ENCODE data around the gene ZNF880. TPM values are rescaled to one million over a fixed set of nuclear protein-coding genes. Genes with fewer than 3 reads are reported as not detected.

The ZNF880 gene
- polyA plus RNA-seq (2011; rRNA removed) (1.7 and 2.1 TPM in 2 replicates), polyA plus RNA-seq (2017; fragmentation: RNase III; extraction: RNeasy Plus Mini Kit Qiagen cat#74134 plus additional on column Dnase treatment) (0.90 to 1.4 TPM (median 0.96 TPM) in 3 replicates), polyA minus RNA-seq (2011; rRNA and poly(A)+ RNA removed) (0.37 and 0.49 TPM in 2 replicates)
- 1.2 and 1.3 TPM in 2 replicates for polyA plus RNA-seq (2012; cell fraction: cytosol; rRNA removed)
- polyA plus RNA-seq (2012; cell fraction: nucleus; rRNA removed) = 0.59 and 0.82 TPM in 2 replicates

DNA sequence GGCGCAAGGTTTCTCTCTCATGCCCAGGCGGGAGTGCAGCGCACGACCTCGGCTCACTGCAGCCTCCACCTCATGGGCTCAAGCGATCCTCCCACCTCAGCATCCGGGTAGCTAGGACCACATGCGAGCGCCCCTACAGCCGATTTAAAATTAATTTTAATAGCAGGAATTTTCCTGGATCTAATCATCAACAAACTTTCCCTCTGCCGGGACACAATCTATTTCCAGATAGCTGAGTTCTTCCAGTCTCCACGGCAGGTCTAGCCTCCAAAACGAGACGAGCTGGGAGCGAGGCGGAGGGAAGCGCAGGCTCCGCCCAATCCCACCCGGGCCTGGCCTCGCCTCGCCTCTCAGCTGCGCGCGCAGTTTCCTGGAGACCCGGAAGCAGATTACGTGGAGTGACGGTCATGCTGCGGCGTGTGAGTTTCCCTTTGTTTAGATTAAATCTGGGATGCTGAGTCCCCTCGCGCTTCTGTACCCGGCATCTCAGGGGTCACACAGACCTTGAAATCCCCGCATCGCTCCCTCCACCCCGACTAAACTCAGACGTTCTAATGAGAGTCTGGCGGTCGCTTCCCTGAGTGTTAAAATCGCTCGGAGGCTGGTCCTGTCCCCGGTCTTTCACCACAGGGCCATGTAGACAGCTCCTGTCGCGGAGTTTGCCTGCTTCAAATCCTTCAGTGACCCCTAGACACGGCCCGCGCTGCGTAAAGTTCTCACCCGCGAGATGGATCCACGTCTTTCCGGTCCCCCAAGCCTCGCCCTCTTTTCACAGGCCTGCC lies at the start of gene ZNF880:
Gene ZNF880, plus strand, starts transcription at position 365 of the 782 bp plus-strand sequence. Its CDS starts 43 bp downstream, at position 408.
- TF ChIP-seq MAFK (IDR thresholded peaks at IDR 0.05; ENCODE audit: partially characterized antibody) (no peak), RNF2 (IDR thresholded peaks at IDR 0.05; ENCODE audit: borderline replicate concordance, low read depth) (no peak), FOSB (CRISPR knock-in tag; IDR thresholded peaks at IDR 0.05) (no peak), JUNB (IDR thresholded peaks at IDR 0.05) (no peak), FOSL2 (IDR thresholded peaks at IDR 0.05) (no peak), FOSL2 (CRISPR knock-in tag; IDR thresholded peaks at IDR 0.05) (no peak), CHD4 (IDR thresholded peaks at IDR 0.05; ENCODE audit: borderline replicate concordance) (no peak), JUN (IDR thresholded peaks at IDR 0.05) (no peak), HEYL (CRISPR knock-in tag; IDR thresholded peaks at IDR 0.05) (no peak), HOXA7 (CRISPR knock-in tag; IDR thresholded peaks at IDR 0.05) (no peak), GATA3 (IDR thresholded peaks at IDR 0.05; ENCODE audit: borderline replicate concordance) (no peak), RCOR1 (IDR thresholded peaks at IDR 0.05; ENCODE audit: low read depth, low read length) (no peak), TP53 (CRISPR knock-in tag; IDR thresholded peaks at IDR 0.05) (no peak), HDAC2 (IDR thresholded peaks at IDR 0.05) (no peak)
- TF ChIP-seq, protein P1, sequence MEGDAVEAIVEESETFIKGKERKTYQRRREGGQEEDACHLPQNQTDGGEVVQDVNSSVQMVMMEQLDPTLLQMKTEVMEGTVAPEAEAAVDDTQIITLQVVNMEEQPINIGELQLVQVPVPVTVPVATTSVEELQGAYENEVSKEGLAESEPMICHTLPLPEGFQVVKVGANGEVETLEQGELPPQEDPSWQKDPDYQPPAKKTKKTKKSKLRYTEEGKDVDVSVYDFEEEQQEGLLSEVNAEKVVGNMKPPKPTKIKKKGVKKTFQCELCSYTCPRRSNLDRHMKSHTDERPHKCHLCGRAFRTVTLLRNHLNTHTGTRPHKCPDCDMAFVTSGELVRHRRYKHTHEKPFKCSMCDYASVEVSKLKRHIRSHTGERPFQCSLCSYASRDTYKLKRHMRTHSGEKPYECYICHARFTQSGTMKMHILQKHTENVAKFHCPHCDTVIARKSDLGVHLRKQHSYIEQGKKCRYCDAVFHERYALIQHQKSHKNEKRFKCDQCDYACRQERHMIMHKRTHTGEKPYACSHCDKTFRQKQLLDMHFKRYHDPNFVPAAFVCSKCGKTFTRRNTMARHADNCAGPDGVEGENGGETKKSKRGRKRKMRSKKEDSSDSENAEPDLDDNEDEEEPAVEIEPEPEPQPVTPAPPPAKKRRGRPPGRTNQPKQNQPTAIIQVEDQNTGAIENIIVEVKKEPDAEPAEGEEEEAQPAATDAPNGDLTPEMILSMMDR (IDR thresholded peaks at IDR 0.05) = no peak
- TF ChIP-seq, protein P2, sequence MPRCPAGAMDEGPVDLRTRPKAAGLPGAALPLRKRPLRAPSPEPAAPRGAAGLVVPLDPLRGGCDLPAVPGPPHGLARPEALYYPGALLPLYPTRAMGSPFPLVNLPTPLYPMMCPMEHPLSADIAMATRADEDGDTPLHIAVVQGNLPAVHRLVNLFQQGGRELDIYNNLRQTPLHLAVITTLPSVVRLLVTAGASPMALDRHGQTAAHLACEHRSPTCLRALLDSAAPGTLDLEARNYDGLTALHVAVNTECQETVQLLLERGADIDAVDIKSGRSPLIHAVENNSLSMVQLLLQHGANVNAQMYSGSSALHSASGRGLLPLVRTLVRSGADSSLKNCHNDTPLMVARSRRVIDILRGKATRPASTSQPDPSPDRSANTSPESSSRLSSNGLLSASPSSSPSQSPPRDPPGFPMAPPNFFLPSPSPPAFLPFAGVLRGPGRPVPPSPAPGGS (IDR thresholded peaks at IDR 0.05) = no peak
- TF ChIP-seq, protein P3, sequence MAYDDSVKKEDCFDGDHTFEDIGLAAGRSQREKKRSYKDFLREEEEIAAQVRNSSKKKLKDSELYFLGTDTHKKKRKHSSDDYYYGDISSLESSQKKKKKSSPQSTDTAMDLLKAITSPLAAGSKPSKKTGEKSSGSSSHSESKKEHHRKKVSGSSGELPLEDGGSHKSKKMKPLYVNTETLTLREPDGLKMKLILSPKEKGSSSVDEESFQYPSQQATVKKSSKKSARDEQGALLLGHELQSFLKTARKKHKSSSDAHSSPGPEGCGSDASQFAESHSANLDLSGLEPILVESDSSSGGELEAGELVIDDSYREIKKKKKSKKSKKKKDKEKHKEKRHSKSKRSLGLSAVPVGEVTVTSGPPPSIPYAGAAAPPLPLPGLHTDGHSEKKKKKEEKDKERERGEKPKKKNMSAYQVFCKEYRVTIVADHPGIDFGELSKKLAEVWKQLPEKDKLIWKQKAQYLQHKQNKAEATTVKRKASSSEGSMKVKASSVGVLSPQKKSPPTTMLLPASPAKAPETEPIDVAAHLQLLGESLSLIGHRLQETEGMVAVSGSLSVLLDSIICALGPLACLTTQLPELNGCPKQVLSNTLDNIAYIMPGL (CRISPR knock-in tag; IDR thresholded peaks at IDR 0.05; ENCODE audit: borderline replicate concordance) = no peak
- TF ChIP-seq, protein P4, sequence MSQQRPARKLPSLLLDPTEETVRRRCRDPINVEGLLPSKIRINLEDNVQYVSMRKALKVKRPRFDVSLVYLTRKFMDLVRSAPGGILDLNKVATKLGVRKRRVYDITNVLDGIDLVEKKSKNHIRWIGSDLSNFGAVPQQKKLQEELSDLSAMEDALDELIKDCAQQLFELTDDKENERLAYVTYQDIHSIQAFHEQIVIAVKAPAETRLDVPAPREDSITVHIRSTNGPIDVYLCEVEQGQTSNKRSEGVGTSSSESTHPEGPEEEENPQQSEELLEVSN (IDR thresholded peaks at IDR 0.05; ENCODE audit: borderline replicate concordance, low read depth) = no peak
- TF ChIP-seq, protein P5, sequence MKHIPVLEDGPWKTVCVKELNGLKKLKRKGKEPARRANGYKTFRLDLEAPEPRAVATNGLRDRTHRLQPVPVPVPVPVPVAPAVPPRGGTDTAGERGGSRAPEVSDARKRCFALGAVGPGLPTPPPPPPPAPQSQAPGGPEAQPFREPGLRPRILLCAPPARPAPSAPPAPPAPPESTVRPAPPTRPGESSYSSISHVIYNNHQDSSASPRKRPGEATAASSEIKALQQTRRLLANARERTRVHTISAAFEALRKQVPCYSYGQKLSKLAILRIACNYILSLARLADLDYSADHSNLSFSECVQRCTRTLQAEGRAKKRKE (CRISPR knock-in tag; IDR thresholded peaks at IDR 0.05; ENCODE audit: low read depth) = no peak
- TF ChIP-seq, protein P6, sequence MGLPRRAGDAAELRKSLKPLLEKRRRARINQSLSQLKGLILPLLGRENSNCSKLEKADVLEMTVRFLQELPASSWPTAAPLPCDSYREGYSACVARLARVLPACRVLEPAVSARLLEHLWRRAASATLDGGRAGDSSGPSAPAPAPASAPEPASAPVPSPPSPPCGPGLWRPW (IDR thresholded peaks at IDR 0.05) = no peak
- 29% methylated on average over 39 of the region's 52 CpGs for WGBS (ENCODE audit: missing lambda C conversion rate)
- POLR2A ChIA-PET = no interaction called here
- peak; percentile 6 to 66 for DNase-seq (ENCODE audit: low read depth in 1 of 2, low spot score in 1 of 2)
- Histone ChIP-seq H3K9me3 (peaks cover 82% of the 10 kb centered on the region), H3K4me3 (peak within 1 kb of the TSS; percentile 26; the same call in 2 of the 3 replicates), H3K27ac (no peak within 1 kb of the TSS), H3K4me2 (no peak within 1 kb of the TSS), H3K4me1 (no peaks in the 10 kb centered on the region)
- no peak for FAIRE-seq
- ATAC-seq = peak in 1 of 2 experiments; percentile 73; a peak in 3 of 6 replicates
- CTCF ChIA-PET = no interaction called here

All from A549 (cell line).